ENCODE measurements around the gene AHCTF1.
"Not testable (repeated sequence)": the region's sequence is repeated elsewhere in the genome, so short reads cannot be mapped to it uniquely, and the experiment has no call there.

DNA sequence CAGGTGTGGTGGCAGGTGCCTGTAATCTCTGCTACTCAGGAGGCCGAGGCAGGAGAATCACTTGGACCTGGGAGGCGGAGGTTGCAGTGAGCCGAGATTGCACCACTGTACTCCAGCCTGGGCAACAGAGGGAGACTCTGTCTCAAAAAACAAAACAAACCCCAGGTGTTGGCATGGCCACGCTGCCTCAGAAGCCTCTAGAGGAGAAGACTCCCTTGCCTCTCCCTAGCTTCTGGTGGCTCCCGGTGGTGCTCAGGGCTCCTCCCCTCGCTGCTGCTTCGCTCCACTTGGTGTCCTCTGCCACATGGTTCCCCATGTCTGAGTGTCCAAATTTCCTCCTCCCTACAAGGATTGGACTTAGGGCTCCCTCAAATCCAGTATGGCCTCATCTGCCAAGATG lies 109.6 kb downstream of the AHCTF1 start:
- TF ChIP-seq, protein P1, sequence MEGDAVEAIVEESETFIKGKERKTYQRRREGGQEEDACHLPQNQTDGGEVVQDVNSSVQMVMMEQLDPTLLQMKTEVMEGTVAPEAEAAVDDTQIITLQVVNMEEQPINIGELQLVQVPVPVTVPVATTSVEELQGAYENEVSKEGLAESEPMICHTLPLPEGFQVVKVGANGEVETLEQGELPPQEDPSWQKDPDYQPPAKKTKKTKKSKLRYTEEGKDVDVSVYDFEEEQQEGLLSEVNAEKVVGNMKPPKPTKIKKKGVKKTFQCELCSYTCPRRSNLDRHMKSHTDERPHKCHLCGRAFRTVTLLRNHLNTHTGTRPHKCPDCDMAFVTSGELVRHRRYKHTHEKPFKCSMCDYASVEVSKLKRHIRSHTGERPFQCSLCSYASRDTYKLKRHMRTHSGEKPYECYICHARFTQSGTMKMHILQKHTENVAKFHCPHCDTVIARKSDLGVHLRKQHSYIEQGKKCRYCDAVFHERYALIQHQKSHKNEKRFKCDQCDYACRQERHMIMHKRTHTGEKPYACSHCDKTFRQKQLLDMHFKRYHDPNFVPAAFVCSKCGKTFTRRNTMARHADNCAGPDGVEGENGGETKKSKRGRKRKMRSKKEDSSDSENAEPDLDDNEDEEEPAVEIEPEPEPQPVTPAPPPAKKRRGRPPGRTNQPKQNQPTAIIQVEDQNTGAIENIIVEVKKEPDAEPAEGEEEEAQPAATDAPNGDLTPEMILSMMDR (IDR thresholded peaks at IDR 0.05) = not testable (repeated sequence)
- not testable (repeated sequence) for TF ChIP-seq POLR2A, EP300 (IDR thresholded peaks at IDR 0.05)

Measured in sigmoid colon (tissue), 4 donors.